Prostate gland (tissue), 2 donors: ENCODE results near the gene RALGPS1. TPM values are rescaled to one million over a fixed set of nuclear protein-coding genes. Genes with fewer than 3 reads are reported as not detected.
"Not testable (repeated sequence)": the region's sequence is repeated elsewhere in the genome, so short reads cannot be mapped to it uniquely, and the experiment has no call there.

Source experiments
- DNase-seq: peaks from one replicate; pipeline ENCODE4 v3.0.0-alpha.2; 2019; ENCODE audit warnings: low spot score
- H3K27ac ChIP-seq, 2 donors: fragments of 200-600 bp; sonication (generic); 2 replicates each; pipeline ENCODE4 v1.5.1; 2017 to 2019
- H3K27me3 ChIP-seq: fragments of 200-600 bp; sonication (generic); replicated peaks from 2 replicates; pipeline ENCODE4 v1.5.1; 2019; ENCODE audit not compliant: insufficient read depth
- H3K36me3 ChIP-seq, 2 donors: fragments of 200-600 bp; sonication (generic); 1 replicate in 1 of 2; 2 replicates in 1 of 2; pipeline versions ENCODE4 v1.5.1 to v1.8.1; 2017 to 2019
- H3K4me1 ChIP-seq: fragments of 200-600 bp; sonication (generic); replicated peaks from 2 replicates; pipeline ENCODE4 v1.5.1; 2019
- H3K4me3 ChIP-seq, 2 donors: fragments of 200-600 bp; sonication (generic); 2 replicates each; pipeline ENCODE4 v1.5.1; 2017 to 2019
- H3K9me3 ChIP-seq: fragments of 200-600 bp; sonication (generic); 2 replicates; pipeline ENCODE4 v1.5.1; 2017
- POLR2A ChIP-seq: fragments of 450-650 bp; IDR thresholded peaks from one replicate; pipeline ENCODE4 v1.6.1; 2016; ENCODE audit warnings: antibody characterized with exemption, mild to moderate bottlenecking
- POLR2AphosphoS5 ChIP-seq: sonication (generic); formaldehyde crosslinking; IDR thresholded peaks from one replicate; pipeline ENCODE4 v1.6.1; 2017; ENCODE audit warnings: antibody characterized with exemption
- WGBS: methylation state at CpG from one replicate; pipeline ENCODE4 v1.1.5; 2018; 5-methylcytosine and 5-hydroxymethylcytosine counted together
- intact Hi-C: fragments of 100-400 bp; cut with DNase I; formaldehyde crosslinking; loops from one replicate; pipeline ENCODE4 v1.14.2; 2022
- total RNA-seq, 2 donors: library from RNA; depleted of rRNA; stranded (reverse); fragments of >200 nt; gene quantifications; one replicate each; pipeline ENCODE4 v1.1.0, GENCODE V29; 2016
- TF ChIP-seq, protein P1 (sequence below), 4 experiments: fragments of 200-600 bp in 2 of 4; fragments of 450-650 bp in 2 of 4; sonication (generic) in 2 of 4; IDR thresholded peaks; 1 replicate in 3 of 4; 2 replicates in 1 of 4; pipeline ENCODE4 v1.5.1; 2016 to 2019; ENCODE audit warnings: antibody characterized with exemption in 4 of 4, mild to moderate bottlenecking in 2 of 4, moderate library complexity in 2 of 4

Gene RALGPS1
- total RNA-seq, 2 donors from 2014 or later, result 14.7 to 20.7 TPM

DNA sequence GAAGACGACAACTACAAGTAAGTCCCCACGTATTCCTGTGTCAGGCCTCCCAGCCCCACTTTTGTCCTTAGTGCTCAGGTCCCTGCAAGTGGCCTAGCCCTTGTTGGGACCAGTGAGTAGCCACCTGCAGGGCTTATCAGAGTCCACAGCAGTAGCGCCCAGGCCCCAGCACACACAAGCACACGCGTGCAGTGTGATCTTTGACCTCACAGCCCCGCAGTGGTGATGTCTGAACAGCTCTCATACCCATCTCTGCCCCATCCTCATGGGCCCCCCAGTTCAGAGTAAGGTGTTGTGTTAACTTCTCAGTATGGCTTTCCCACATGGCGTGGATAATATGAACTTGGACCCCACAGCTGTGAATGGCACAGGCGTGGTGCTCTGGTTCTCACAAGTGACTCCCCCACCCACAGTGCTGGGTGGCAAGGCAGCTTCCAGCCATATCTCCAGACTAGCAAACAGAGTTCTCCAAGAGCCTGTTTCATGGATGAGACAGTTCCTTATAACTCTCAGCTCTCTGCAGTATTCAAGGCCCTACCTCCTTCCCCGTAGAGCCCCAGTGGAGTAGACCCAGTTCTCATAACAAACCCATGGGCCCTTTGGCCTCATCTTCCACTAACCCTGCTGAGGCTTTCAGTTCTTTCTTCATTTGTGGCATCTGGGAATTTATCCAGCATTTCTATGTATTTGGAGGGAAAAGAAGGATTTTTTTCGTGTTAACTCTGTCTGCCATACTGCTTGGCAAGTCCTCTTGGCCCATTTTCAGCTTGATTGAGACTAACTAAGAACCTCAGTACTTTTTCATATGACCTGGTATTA is 254.4 kb downstream of the RALGPS1 start:
- no peaks in the 10 kb centered on the region for H3K9me3 ChIP-seq
- 80% methylated on average over 7 of the region's 10 CpGs for WGBS
- intact Hi-C loops, result no loop called here
- H3K4me1 ChIP-seq, result no peaks in the 10 kb centered on the region
- H3K27me3 ChIP-seq, result no peaks in the 10 kb centered on the region
- DNase-seq, result no peak
- no peaks in the 10 kb centered on the region for H3K36me3 ChIP-seq
- TF ChIP-seq POLR2A (no peak), POLR2AphosphoS5 (peak; percentile 9)
- peak overlapping the region in 1 of 2 donors; percentile 11 for H3K27ac ChIP-seq
- no peak overlapping the region for H3K4me3 ChIP-seq

- Histone ChIP-seq H3K36me3 (no peaks in the 10 kb centered on the region), H3K9me3 (no peaks in the 10 kb centered on the region), H3K4me3 (no peak overlapping the region), H3K4me1 (no peaks in the 10 kb centered on the region), H3K27ac (peak overlapping the region in 1 of 2 donors; percentile 11), H3K27me3 (no peaks in the 10 kb centered on the region)
- 28% methylated on average over 5 of the region's 5 CpGs for WGBS
- intact Hi-C loops, result no loop called here
- TF ChIP-seq POLR2A, result no peak
- TF ChIP-seq POLR2AphosphoS5, result no peak
- TF ChIP-seq, protein P1, sequence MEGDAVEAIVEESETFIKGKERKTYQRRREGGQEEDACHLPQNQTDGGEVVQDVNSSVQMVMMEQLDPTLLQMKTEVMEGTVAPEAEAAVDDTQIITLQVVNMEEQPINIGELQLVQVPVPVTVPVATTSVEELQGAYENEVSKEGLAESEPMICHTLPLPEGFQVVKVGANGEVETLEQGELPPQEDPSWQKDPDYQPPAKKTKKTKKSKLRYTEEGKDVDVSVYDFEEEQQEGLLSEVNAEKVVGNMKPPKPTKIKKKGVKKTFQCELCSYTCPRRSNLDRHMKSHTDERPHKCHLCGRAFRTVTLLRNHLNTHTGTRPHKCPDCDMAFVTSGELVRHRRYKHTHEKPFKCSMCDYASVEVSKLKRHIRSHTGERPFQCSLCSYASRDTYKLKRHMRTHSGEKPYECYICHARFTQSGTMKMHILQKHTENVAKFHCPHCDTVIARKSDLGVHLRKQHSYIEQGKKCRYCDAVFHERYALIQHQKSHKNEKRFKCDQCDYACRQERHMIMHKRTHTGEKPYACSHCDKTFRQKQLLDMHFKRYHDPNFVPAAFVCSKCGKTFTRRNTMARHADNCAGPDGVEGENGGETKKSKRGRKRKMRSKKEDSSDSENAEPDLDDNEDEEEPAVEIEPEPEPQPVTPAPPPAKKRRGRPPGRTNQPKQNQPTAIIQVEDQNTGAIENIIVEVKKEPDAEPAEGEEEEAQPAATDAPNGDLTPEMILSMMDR (IDR thresholded peaks at IDR 0.05), result no peak
- DNase-seq, result no peak
Measured at GRCh38 chr9:127169575-127169883, 254.9 kb downstream of the RALGPS1 start.

- Histone ChIP-seq H3K36me3 (no peaks in the 10 kb centered on the region), H3K27ac (no peak overlapping the region), H3K4me1 (no peaks in the 10 kb centered on the region), H3K4me3 (no peak overlapping the region), H3K9me3 (no peaks in the 10 kb centered on the region), H3K27me3 (no peaks in the 10 kb centered on the region)
- TF ChIP-seq, protein P1 (IDR thresholded peaks at IDR 0.05), result no peak
- TF ChIP-seq POLR2A (no peak), POLR2AphosphoS5 (no peak)
- intact Hi-C loops, result no loop called here
- WGBS, result 62% methylated on average over 4 of the region's 4 CpGs
- DNase-seq, result no peak
Measured at GRCh38 chr9:127170103-127170502, 255.5 kb downstream of the RALGPS1 start.

DNA sequence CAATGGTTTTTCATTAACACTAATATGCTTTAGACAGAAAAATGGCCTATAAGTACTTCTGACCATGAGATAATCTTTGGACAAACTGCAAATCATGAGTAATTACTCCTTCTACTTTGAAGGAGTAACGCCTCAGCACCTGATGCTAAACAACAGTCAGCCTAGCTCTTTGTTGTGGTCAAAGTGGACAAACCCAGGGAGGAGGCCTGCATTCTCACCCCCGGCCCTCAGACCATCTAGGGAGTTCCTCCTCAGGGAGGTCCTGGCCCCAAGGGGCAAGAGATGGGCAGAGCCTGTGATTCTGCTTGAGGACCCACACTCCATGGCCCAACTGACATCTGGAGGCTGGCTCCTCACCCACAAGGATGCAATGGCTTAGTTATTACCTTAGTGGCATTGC is 256.1 kb downstream of the RALGPS1 start:
- TF ChIP-seq POLR2AphosphoS5 (no peak), POLR2A (no peak)
- TF ChIP-seq, protein P1 (IDR thresholded peaks at IDR 0.05), result no peak
- no peak overlapping the region for H3K4me3 ChIP-seq
- no peak overlapping the region for H3K27ac ChIP-seq
- no peaks in the 10 kb centered on the region for H3K4me1 ChIP-seq
- WGBS, result 92% methylated on average over 2 of the region's 2 CpGs
- no peaks in the 10 kb centered on the region for H3K9me3 ChIP-seq
- H3K27me3 ChIP-seq, result no peaks in the 10 kb centered on the region
- no peaks in the 10 kb centered on the region for H3K36me3 ChIP-seq
- DNase-seq, result no peak
- intact Hi-C loops, result no loop called here

DNA sequence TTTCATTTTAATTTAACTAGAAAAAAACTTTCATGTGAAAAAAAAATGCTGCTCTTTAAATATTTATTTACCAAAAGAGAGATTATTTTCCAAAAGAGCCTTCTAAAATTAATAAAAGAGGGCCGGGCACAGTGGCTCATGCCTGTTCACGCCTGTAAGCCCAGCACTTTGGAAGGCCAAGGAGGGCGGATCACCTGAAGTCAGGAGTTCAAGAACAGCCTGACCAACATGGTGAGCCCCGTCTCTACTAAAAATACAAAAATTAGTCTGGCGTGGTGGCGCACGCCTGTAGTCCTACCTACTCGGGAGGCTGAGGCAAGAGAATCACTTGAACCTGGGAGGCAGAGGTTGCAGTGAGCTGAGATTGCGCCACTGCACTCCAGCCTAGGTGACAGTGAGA is 256.8 kb downstream of the RALGPS1 start:
- H3K36me3 ChIP-seq, H3K4me3 ChIP-seq, H3K9me3 ChIP-seq, H3K27me3 ChIP-seq, DNase-seq, intact Hi-C loops, H3K27ac ChIP-seq, H3K4me1 ChIP-seq: not testable (repeated sequence)
- WGBS, result 97% methylated on average over 9 of the region's 9 CpGs

DNA sequence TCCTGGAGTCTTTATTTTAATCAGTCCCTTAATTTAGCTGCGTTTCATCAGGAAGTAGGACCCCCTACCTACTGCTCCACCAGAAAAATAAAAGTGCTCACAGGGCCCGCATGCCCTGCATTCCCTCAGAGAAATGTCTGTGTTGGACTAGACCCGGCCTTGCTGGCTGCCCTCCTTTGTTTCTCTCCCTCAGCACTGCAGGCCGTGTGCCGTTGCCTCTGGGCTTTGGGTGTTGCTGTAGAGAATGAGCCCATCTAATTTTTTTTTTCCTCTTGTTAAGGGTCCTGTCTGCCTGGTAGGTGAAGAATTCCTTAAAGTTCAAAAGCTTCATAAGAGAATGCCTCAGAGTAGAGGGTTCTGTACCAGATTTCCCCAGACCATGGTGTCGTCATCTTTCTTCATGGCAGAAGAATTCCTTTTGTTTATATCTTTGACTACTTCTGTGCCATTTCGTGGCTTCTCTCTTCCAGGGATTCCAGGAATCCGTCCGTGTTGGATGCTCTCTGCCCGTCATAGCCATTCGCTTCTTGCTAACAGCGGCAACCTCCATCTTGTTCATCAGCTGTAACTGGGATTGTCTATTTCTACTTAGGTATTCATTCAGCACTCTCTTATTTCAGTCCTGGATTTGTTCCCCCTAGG is 257.6 kb downstream of the RALGPS1 start:
- TF ChIP-seq POLR2AphosphoS5 (no peak), POLR2A (no peak)
- TF ChIP-seq, protein P1 (IDR thresholded peaks at IDR 0.05), result no peak
- WGBS, result 88% methylated on average over 12 of the region's 12 CpGs
- no peak overlapping the region for H3K4me3 ChIP-seq
- no peaks in the 10 kb centered on the region for H3K36me3 ChIP-seq
- DNase-seq, result no peak
- H3K9me3 ChIP-seq, result no peaks in the 10 kb centered on the region
- H3K27me3 ChIP-seq, result no peaks in the 10 kb centered on the region
- H3K27ac ChIP-seq, result no peak overlapping the region
- H3K4me1 ChIP-seq, result no peaks in the 10 kb centered on the region
- intact Hi-C loops, result no loop called here
